Neural cell (in vitro differentiated cells): ENCODE measurements around the gene RLN2. TPM values are rescaled to one million over a fixed set of nuclear protein-coding genes. Genes with fewer than 3 reads are reported as not detected.

Experiments
- H2AFZ ChIP-seq: fragments of 200-600, 300-800 bp; sonication (generic), shearing (Covaris generic); 2 replicates; pipeline ENCODE4 v1.6.0; 2014; ENCODE audit warnings: low read depth, mild to moderate bottlenecking, antibody characterized with exemption, low read length, moderate library complexity
- H3F3A ChIP-seq: fragments of 200-600 bp; shearing (Covaris generic); 2 replicates; pipeline ENCODE4 v1.6.1; 2016; ENCODE audit warnings: mild to moderate bottlenecking, moderate library complexity, mixed read lengths, antibody characterized with exemption, low read length; ENCODE audit not compliant: insufficient read depth, poor library complexity, severe bottlenecking
- H3K27ac ChIP-seq: fragments of 200-600, 300-800 bp; sonication (generic), shearing (Covaris generic); 2 replicates; pipeline ENCODE4 v1.5.1; 2014; ENCODE audit warnings: mild to moderate bottlenecking, low read length, moderate library complexity
- H3K27me3 ChIP-seq: fragments of 300-800, 200-600 bp; sonication (generic), shearing (Covaris generic); 2 replicates; pipeline ENCODE4 v1.6.0; 2014; ENCODE audit warnings: mild to moderate bottlenecking, low read depth, low read length, moderate library complexity; ENCODE audit not compliant: insufficient read depth
- H3K36me3 ChIP-seq: fragments of 300-800, 200-600 bp; sonication (generic), shearing (Covaris generic); 2 replicates; pipeline ENCODE4 v1.5.1; 2014; ENCODE audit warnings: mild to moderate bottlenecking, antibody characterized with exemption, low read length, moderate library complexity; ENCODE audit not compliant: insufficient read depth
- H3K4me2 ChIP-seq: fragments of 300-800, 200-600 bp; sonication (generic), shearing (Covaris generic); 2 replicates; pipeline ENCODE4 v1.6.0; 2014; ENCODE audit warnings: mild to moderate bottlenecking, low read length
- H3K4me3 ChIP-seq: fragments of 300-800, 200-600 bp; sonication (generic), shearing (Covaris generic); 2 replicates; pipeline ENCODE4 v1.5.1; 2014; ENCODE audit warnings: mild to moderate bottlenecking, low read length, moderate library complexity
- H3K79me2 ChIP-seq: fragments of 200-600 bp; shearing (Covaris generic); replicated peaks from 2 replicates; pipeline ENCODE4 v1.6.0; 2014; ENCODE audit warnings: mild to moderate bottlenecking, low read length, moderate library complexity; ENCODE audit not compliant: insufficient read depth
- H3K9ac ChIP-seq: fragments of 300-800, 200-600 bp; sonication (generic), shearing (Covaris generic); 2 replicates; pipeline ENCODE4 v1.6.1; 2016; ENCODE audit warnings: mild to moderate bottlenecking, low read length, mixed read lengths
- H3K9me2 ChIP-seq: fragments of 200-600 bp; shearing (Covaris generic); 2 replicates; pipeline ENCODE4 v1.6.1; 2016; ENCODE audit warnings: mild to moderate bottlenecking, low read length, mixed read lengths; ENCODE audit not compliant: insufficient read depth
- H3K9me3 ChIP-seq: fragments of 200-600, 300-800 bp; sonication (generic), shearing (Covaris generic); 2 replicates; pipeline ENCODE4 v1.6.1; 2016; ENCODE audit warnings: mild to moderate bottlenecking, mixed run types, low read length, moderate library complexity, mixed read lengths
- H4K20me1 ChIP-seq: fragments of 200-600 bp; shearing (Covaris generic); 2 replicates; pipeline ENCODE4 v1.6.1; 2016; ENCODE audit warnings: mild to moderate bottlenecking, mixed run types; ENCODE audit not compliant: insufficient read depth
- CTCF ChIP-seq: fragments of 450-650 bp; IDR thresholded peaks from 2 replicates; pipeline ENCODE4 v1.5.1; 2014; ENCODE audit warnings: antibody characterized with exemption, mild to moderate bottlenecking, moderate library complexity; ENCODE audit not compliant: poor library complexity, severe bottlenecking
- EP300 ChIP-seq: fragments of 450-650 bp; conservative IDR thresholded peaks from 2 replicates; pipeline ENCODE4 v1.6.1; 2014; ENCODE audit warnings: antibody characterized with exemption, mild to moderate bottlenecking, moderate library complexity; ENCODE audit not compliant: poor library complexity, severe bottlenecking
- EZH2 ChIP-seq: fragments of 200-600, 300-800 bp; shearing (Covaris generic), sonication (generic); IDR thresholded peaks from 2 replicates; pipeline ENCODE4 v1.6.1; 2014; ENCODE audit warnings: antibody characterized with exemption, low read length, borderline replicate concordance, mild to moderate bottlenecking; ENCODE audit not compliant: insufficient read depth, poor library complexity, severe bottlenecking
- MXI1 ChIP-seq: fragments of 450-650 bp; conservative IDR thresholded peaks from 2 replicates; pipeline ENCODE4 v1.6.1; 2014; ENCODE audit warnings: antibody characterized with exemption, mild to moderate bottlenecking; ENCODE audit not compliant: poor library complexity, severe bottlenecking
- POLR2AphosphoS5 ChIP-seq: IDR thresholded peaks from 2 replicates; pipeline ENCODE4 v1.6.1; 2012
- RAD21 ChIP-seq: fragments of 450-650 bp; conservative IDR thresholded peaks from 2 replicates; pipeline ENCODE4 v1.6.1; 2014; ENCODE audit warnings: antibody characterized with exemption, mild to moderate bottlenecking, moderate library complexity
- REST ChIP-seq: IDR thresholded peaks from 2 replicates; pipeline ENCODE4 v1.6.1; 2012; ENCODE audit warnings: borderline replicate concordance
- SMC3 ChIP-seq: fragments of 450-650 bp; conservative IDR thresholded peaks from 2 replicates; pipeline ENCODE4 v1.6.1; 2014; ENCODE audit warnings: antibody characterized with exemption, mild to moderate bottlenecking, moderate library complexity; ENCODE audit not compliant: poor library complexity
- TAF1 ChIP-seq: IDR thresholded peaks from 2 replicates; pipeline ENCODE4 v1.6.1; 2012; ENCODE audit warnings: low read depth
- polyA plus RNA-seq: library from polyadenylated mRNA; depleted of rRNA; stranded (reverse); fragments of >200 nt; gene quantifications from 2 replicates; pipeline ENCODE4 v1.2.3, GENCODE V29; 2014

The RLN2 gene
- polyA plus RNA-seq, 1 donor from 2014 or later, result not detected

- Histone ChIP-seq H3K36me3 (no peaks in the 10 kb centered on the region), H3F3A (no peaks in the 10 kb centered on the region), H3K9me2 (no peaks in the 10 kb centered on the region), H3K9me3 (no peaks in the 10 kb centered on the region), H3K27me3 (no peaks in the 10 kb centered on the region), H2AFZ (no peak overlapping the region), H4K20me1 (no peaks in the 10 kb centered on the region), H3K9ac (no peak overlapping the region), H3K4me2 (no peak overlapping the region), H3K4me3 (no peak overlapping the region), H3K79me2 (no peaks in the 10 kb centered on the region), H3K27ac (no peak overlapping the region)
- no peak for TF ChIP-seq TAF1
- no peak for TF ChIP-seq CTCF
- TF ChIP-seq MXI1, result no peak
Observed at GRCh38 chr9:5265939-5266338, 38.6 kb downstream of the RLN2 start.

GRCh38 chr9:5264219-5264595 lies 40.3 kb downstream of the RLN2 start:
- Histone ChIP-seq H3K27ac (no peak overlapping the region), H3K9ac (no peak overlapping the region), H3K9me2 (no peaks in the 10 kb centered on the region), H3F3A (no peaks in the 10 kb centered on the region), H3K4me2 (no peak overlapping the region), H3K36me3 (no peaks in the 10 kb centered on the region), H3K27me3 (no peaks in the 10 kb centered on the region), H3K4me3 (no peak overlapping the region), H2AFZ (no peak overlapping the region), H3K9me3 (no peaks in the 10 kb centered on the region), H3K79me2 (no peaks in the 10 kb centered on the region), H4K20me1 (no peaks in the 10 kb centered on the region)
- TF ChIP-seq CTCF (no peak), RAD21 (no peak), MXI1 (no peak)

- TF ChIP-seq RAD21 (no peak), POLR2AphosphoS5 (no peak), TAF1 (no peak), CTCF (no peak), SMC3 (no peak), EZH2 (no peak), EP300 (no peak), REST (no peak), MXI1 (no peak)
Observed at GRCh38 chr9:5263351-5264218, 40.9 kb downstream of the RLN2 start.

More at GRCh38 chr9:5263351-5264218, 40.9 kb downstream of the RLN2 start:
- H3K4me3 ChIP-seq, result no peak overlapping the region
- no peaks in the 10 kb centered on the region for H3K36me3 ChIP-seq
- H3K79me2 ChIP-seq, result no peaks in the 10 kb centered on the region
- no peaks in the 10 kb centered on the region for H4K20me1 ChIP-seq
- no peak overlapping the region for H3K9ac ChIP-seq
- no peak overlapping the region for H3K27ac ChIP-seq
- no peaks in the 10 kb centered on the region for H3K27me3 ChIP-seq
- no peaks in the 10 kb centered on the region for H3F3A ChIP-seq
- H3K4me2 ChIP-seq, result no peak overlapping the region
- H3K9me2 ChIP-seq, result no peaks in the 10 kb centered on the region
- no peak overlapping the region for H2AFZ ChIP-seq
- H3K9me3 ChIP-seq, result no peaks in the 10 kb centered on the region
